HG03460 (cell line): ENCODE results near the gene STIM1.

Experiments
- ATAC-seq: cut with Tn5 transposase; IDR thresholded peaks from one replicate; pipeline ENCODE4 v1.9.1; 2021; ENCODE audit not compliant: unreplicated experiment

The STIM1 gene

GRCh38 chr11:3944198-3944597 lies 88.7 kb downstream of the STIM1 start:
- no peak for ATAC-seq

DNA sequence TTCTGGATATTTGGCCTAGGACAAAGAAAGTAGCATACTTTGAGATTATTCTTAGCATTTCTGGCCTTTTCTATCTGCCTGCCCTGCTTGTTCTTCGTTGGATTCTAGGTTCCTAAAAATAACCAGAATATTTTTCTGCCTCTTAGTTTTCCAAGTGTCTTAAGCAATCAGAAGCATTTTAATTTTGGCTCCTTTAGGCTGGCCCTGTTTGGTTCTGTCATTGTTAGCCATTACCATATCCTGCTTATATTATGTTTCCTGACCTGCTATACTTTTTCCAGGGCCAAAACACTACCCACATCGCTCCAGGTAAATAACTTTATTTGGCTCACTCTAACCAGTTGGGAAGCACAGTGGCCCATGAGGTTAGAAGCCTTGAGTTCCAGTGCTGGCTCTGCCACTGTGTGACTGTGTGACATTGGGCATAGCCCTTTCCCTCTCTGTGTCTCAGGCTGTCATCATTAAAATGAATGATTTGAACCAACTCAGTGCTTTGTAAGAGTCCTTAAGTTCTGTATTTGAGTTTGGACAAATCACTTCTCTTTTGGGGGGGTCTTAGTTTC lies 91.1 kb downstream of the STIM1 start:
- no peak for ATAC-seq

DNA sequence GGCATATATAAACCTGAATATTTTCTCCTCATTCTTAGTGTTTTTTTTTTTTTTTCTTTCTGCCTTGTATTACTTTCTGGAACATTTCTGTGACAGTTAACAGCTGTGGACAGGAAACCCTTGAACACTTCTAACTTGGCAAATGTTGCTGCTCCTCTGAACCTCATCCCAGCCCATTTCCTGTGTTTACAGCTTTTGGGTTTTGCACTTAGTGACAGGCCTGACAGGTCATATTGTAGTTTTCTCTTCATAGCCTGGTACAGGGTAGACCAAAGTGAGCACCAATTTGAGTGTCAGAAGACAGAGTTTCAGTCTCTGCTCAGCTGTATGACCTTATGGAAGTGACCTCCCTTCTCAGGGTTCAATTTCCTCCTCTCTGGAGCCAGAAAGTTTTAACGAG lies 91.6 kb downstream of the STIM1 start:
- peak; percentile 69 for ATAC-seq

DNA sequence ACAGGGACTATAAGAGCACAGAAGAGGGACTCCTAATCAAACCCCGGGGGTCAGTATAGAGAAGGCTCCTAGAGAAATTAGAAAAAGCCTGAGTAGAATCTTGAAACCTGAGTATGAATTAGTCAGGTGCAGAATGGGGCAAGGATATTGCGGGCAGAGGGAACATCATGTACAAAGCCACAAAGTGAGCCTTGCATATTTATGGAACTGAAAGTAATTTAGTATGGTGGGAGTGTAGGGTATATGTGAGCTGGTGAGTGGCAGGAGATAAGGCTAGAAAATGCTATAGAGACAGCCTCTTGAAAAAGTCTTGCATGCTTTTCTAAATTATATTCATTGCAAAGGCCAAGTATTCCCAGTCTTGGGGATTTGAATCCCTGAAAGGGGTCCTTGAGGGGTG lies 93.7 kb downstream of the STIM1 start:
- peak; percentile 59 for ATAC-seq

DNA sequence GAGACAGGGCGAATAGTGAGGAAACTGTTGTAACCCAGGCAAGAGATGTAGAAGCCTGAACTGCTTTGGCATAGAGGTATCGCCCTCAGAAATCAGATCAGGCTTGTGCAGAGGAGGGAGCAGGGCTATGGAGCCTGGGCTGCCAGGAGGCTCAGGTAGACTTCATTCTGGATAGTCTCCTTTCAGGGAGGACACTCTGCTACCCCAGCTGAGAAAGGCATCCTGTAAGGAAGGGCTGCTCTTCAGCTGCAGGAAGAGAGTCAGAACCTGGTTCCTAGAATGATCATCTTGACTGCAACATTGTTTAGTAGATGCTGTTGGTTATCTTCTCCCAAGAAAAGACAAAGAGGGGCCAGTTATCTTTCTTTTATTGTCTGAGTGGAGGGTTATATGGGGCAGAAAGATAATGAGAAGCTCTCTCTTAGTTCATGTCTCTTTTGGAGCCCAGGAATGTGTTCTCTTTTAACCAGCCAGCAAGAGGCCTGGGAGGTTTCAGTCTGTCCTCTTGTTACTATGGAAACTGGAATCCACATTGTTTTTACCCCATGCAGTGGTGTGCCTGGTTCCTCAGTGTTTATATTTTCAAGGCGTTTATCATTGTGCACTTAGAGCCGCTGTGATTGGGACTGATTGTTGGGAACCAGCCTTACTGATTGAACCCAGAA lies 95.7 kb downstream of the STIM1 start:
- ATAC-seq = no peak

- no peak for ATAC-seq
Measured at GRCh38 chr11:3952715-3953114, 97.3 kb downstream of the STIM1 start.

DNA sequence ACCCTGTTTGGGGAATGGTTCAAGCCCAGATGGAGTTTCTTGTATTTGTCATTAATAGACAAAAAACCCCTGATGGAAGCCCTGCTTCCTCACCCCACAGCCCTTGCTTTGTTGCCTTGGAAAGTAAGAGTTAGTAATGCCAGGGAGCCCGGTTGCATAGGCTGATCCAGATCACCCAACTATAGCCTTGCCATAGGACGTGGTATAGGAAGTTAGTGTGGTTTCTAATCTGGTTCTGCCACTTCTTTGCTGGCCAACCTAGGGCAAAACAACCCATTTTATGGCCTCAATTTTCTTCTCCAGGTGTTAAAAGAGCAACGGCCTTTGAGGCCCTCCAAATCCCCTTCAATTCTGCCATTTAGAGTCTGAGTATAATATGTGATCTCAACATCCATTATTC lies 97.9 kb downstream of the STIM1 start:
- ATAC-seq = no peak

- ATAC-seq = no peak
Measured at GRCh38 chr11:3954448-3955298, 99.2 kb downstream of the STIM1 start.

DNA sequence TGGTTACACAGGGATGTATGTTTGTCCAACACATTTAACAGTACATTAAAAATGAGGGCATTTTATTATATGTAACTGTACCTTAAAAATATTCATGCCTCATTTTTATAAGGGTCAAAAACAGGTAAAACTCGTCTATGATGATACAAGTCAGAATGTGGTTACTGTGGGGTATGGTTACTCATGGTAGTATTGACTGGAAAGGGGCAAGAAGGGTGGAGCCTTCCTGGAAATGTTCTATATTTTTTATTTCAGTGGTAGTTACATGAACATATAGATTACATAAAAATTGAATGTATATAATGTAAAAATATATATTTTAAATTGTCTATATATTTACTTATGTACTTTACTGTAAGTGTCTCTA lies 99.8 kb downstream of the STIM1 start:
- no peak for ATAC-seq

GRCh38 chr11:3956038-3956437 lies 100.6 kb downstream of the STIM1 start:
- no peak for ATAC-seq

GRCh38 chr11:3956748-3957147 lies 101.3 kb downstream of the STIM1 start:
- ATAC-seq = no peak

DNA sequence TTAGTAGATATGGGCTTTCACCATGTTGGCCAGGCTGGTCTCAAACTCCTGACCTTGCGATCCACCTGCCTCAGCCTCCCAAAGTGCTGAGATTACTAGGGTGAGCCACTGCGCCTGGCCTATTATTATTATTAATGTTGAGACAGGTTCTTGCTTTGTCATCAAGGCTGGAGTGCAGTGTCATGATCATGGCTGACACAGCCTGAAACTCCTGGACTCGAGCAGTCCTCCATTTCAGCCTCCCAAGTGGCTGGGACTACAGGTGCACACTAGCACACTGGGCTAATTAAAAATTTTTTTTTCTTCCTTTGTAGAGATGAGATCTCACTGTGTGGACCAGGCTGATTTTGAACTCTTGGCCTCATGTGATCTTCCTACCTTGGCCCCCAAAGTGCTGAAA lies 102.0 kb downstream of the STIM1 start:
- no peak for ATAC-seq

DNA sequence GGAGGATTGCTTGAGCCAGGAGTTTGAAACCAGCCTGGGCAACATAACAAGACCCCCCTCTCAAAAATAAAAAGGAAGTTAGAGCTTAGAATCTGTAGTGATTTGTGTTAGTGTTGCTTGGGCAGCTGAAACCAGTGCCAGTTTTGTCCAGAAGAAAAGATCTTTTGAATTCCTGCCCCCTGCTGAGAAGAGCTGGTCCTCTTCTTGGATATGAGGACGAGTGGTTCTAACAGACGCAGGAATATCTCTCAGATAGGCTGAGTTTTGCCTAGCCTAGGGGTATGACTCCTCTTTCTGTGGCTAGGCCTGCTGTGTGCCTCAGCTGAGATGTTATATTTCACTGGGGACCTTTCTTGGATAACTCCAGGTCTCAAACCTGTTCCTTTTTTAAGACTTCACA lies 102.8 kb downstream of the STIM1 start:
- ATAC-seq = no peak

DNA sequence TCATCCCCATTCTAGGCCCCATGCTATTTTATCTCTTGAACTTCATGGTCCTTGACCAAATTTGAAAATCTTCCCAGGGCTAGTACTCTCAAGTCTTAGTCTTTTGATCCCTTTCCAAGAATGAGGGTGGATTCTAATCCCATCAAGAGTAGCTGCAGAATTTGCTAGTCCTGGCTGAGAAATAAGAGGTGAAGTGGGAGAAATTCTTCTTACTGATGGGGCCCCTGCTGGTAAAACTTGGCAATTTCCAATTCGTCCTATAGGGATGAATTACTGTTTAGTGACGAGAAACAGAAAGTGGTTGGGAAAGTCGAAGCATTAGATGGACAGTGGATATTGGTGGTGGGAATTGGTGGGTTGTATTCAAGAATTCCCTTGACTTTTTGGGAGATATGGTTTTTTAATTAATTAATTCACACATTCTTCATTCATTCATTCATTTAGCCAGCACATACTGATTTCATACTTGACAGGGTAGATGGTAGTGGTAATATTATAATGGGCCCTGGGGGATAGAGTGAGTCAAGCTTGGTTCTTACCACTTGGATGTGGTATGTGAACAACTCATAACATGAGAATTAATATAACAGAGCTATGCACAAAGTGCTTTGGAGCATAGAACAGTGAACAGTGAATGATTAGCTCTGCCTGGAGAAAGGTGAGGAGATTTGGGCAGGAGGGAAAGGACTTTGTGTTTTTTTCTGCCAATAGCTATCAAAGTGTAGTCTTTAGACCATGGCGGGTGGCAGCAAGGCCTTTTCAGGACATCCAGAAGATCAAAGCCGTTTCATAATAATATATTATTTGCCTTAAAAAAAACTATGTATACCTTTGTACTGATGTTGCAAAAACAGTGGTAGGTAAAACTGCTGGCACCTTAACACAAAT lies 103.8 kb downstream of the STIM1 start:
- ATAC-seq = no peak

GRCh38 chr11:3959903-3960265 lies 104.4 kb downstream of the STIM1 start:
- ATAC-seq = no peak

- no peak for ATAC-seq
Measured at GRCh38 chr11:3962406-3962840, 107.0 kb downstream of the STIM1 start.

- no peak for ATAC-seq
Measured at GRCh38 chr11:3964056-3964455, 108.6 kb downstream of the STIM1 start.

- ATAC-seq = no peak
Measured at GRCh38 chr11:3964935-3965604, 109.6 kb downstream of the STIM1 start.

GRCh38 chr11:3967695-3968094 lies 112.2 kb downstream of the STIM1 start:
- ATAC-seq = no peak

DNA sequence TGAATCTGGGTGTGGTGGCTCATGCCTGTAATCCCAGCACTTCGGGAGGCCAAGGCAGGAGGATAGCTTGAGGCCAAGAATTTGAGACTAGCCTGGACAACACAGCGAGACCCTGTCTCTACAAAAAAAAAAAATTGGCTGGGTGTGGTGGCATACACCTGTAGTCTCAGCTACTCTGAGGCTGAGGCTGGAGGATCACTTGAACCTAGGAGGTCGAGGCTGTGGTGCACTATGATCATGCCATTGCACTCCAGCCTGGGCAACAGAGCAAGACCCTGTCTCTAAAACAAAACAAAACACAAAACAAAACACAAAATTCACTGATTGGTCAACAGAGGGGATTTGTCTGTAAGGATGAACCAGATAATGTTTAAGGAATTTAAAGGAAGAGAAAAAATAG lies 113.7 kb downstream of the STIM1 start:
- no peak for ATAC-seq

GRCh38 chr11:3969613-3970012 lies 114.1 kb downstream of the STIM1 start:
- no peak for ATAC-seq
